GM18508 (cell line): ENCODE results near the gene TMEM253.

Experiments
- ATAC-seq: cut with Tn5 transposase; IDR thresholded peaks from one replicate; pipeline ENCODE4 v1.9.1; 2021; ENCODE audit warnings: moderate number of reproducible peaks; ENCODE audit not compliant: insufficient read depth, unreplicated experiment

Gene TMEM253

DNA sequence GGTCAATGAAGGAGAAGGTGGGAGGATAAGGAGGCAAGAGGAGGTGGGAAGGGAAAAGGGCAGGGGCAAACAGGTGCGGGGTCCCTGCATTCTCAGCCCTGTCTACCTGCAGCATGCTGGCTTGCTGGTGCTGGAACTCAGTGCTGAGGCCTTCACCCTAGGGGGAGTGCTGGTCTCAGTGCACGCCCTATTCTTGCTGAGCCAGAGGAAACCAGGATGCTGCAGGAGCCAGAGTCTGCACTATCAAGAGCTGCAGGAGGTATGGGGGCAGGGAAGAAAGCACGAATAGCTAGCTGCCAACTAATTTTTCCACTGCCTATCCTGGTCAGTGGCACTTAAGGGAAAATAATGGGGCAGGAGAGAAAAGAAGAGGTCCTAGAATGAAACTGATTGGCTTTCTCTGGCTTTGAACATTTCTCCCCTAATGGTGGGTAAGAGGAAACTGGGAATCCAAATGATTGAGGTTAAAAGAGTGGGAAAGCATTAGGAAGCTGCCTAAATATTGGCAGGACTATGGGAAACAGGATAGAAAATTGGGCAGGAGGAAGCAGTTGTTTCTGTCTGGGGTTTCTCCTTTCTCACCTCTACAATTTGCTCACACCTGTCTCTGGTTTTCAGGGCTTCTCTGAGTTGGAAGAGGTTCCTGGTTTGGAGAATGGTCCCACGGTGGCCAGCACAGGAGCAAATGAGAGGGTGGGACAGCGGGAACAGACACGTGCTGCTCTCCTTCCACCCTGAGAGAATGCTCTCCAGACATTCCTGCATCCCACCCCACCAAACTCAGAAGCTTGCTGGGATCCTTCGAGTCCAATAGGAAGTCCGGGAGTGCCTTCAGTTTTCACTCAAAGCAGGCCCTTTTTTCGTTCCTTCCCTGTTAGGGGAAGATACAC is 1.9 kb downstream of the TMEM253 start:
- ATAC-seq = no peak

DNA sequence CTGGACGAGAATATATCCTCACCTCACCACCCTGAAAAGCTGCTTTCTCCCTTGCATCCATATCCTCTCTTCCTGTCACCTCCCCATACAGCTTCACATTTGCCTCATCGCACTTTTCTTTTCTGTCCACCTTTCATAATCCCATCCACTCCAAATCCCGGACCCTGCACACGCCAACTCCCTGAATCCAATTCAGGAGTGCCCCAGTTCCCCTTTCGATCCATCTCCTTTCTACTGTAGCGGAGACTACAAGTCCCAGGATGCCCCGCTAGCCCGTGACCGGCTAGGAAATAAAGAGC is 2.5 kb downstream of the TMEM253 start:
- no peak for ATAC-seq

DNA sequence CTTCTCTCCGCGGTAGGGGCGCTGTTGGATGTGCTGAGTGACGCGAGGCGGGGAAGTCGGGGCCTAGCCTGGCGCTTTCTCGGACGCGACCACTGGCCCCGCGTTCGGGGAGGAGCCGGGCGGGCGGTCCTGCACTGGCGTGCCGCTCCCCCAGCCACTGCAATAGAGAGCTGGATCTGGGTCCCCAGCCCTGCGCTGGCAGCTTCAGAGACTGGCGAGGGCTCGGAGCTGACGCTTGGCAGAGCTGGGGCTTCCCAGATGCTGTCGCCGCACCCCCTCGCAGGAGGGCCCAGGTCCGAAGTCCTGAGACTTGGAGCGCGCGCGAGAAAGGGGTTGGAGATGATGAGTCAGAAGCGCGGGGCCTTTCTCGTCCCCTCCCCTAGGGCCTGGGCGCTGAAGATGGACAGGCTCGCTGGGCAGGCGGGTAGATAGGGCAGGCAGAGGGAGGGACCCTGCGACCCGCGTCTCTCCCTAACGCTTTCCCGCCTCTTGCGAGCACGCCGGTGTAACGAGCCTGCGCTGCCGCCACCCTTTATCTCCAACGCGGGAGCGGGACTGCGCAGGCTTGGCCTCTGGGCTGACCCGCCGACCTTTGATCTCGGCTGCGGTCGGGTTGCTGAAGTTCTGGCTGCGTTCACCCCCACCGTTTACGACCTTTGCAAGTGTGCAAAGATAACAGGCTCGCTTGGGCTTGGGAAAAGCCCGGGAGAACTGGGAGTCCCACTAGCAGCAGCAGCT is 3.0 kb downstream of the TMEM253 start:
- peak; percentile 81 for ATAC-seq

DNA sequence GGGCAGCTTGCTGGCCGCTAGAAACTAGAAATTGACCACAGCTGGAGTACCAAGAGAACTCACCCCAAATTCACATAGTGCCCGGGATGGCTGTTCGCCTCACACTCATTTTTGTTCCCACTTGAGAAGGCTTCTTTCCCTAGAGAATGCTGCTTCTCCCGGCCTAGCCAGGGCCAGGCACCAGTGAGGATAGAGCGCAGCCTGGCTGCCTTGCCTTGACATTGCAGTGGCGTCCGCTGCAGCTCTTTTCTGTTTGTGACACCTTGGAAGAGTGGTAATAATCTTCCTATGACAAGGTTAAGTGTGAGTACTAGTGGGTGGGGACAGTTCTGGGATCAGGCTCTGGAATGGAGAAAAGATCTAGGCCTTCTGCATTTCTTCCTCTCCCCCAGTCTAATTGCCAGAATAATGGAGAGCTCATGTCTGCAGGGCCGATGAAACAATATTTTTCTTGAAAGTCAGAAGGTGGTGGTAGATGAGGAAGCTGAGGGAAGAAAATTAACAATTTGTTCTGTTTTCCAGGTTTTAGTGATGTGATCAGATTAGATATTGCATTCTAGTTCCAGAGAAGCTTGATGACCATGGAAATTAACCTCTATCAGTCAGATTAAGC is 3.7 kb downstream of the TMEM253 start:
- no peak for ATAC-seq

DNA sequence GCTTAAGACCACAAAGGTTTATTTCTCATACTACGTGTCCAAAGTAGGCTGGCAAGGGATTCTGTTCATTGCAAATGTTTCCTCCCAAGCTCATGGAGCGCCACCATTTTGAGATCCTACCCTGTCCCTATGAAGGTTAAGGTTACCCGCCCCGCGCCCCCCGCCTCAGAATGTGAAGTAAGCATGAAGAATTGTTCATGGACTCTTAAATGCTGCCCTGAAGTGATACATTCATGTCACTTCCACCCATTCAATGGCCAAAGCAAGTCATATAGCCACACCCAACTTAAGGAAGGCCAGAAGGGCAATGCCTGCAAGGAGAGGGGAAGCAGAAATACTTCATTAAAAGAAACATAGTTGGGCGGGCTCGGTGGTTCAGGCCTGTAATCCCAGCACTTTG is 4.2 kb downstream of the TMEM253 start:
- ATAC-seq = no peak

DNA sequence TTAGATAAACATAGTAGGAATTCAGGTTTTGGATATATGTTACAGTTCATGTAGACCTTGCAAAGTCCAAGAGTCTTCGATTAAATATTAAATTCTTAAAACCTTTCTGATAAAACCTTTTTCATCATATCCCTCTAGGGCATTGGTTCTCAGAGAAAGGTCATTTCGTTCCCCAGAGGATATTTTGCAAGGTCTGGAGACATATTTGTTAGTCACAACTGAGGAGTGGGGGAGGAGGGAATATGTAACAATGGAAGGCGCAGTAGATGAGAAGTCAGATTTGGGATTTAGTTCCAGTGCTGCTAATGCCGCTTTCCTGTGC is 5.3 kb downstream of the TMEM253 start:
- ATAC-seq = no peak

DNA sequence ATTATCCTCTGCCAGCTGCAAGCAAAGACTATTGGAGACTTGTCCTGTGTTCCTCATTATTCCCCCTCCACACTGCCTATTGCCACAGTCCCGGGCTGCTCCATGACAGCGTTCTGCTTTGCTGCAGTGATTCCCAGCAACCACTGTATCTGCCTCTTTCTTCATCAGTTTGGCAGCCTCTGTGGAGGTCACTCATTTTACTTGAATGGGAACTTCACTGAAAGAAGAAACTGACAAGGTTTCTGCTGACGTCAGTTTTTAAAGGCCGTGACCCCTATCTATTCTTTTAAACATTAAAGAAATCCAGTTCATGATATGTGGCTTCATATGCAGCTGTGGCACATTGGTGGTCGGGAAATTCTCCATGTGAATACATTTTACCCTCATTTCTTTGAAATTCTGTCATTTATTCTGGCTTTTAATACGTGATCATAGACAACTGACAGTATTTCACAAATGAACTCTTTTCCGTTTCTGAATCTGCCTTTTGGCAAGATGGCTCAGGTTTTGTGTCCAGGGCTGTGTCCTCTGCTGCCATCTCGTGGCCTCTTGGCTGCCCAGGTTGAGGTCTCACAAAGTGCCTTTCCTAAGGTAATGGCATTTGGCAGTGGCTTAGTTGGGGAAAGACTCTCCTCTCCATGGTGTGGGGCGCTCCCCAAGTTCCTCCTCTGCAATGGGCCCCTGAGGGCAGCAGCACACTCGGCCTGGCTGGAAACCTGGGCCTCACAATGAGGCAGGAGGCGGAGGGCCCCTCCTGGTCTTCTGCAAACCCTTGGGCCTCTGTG is 5.8 kb downstream of the TMEM253 start:
- no peak for ATAC-seq

DNA sequence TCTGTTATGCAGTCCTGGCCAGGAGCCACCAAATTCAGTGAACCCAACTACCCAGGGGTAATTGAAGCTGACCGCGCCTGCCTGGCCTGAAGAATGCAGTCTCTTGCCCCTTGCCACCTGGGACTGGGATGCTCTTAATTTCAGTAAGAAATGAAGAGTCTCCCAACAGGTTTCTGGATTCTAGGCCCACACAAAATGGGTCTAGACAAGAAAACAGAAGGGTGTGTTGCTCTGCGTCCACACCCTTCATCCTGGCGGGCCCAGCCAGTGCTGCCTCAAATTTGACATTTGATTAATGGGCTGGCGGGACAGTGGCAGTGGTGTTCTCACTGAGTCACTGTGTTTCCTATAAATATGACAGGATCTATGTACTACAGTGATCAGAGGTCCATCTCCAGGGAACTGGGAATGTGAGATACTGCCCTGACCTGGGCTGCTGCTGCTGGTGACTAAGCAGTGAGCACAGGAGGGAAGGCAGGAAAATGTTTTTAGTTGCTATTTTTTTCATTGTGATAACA is 6.5 kb downstream of the TMEM253 start:
- ATAC-seq = no peak

DNA sequence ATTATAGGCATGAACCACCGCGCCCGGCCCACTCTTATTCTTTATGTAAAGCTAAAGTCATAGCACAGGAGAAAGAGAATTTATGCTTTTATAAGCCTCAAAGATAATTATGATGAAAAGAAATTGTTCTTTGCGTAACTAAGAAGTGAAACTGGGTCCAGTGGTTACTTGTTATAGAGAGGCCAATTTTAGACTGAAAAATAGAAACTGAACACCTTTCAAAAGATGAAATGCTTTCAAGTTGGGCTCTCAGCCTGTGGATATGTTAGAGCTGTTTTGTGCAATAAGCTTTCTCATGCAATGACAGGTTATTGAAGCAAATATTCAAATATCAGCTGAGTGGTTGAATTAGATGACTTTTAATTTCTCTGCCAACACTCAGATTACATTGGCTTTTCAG is 7.9 kb downstream of the TMEM253 start:
- ATAC-seq = no peak

DNA sequence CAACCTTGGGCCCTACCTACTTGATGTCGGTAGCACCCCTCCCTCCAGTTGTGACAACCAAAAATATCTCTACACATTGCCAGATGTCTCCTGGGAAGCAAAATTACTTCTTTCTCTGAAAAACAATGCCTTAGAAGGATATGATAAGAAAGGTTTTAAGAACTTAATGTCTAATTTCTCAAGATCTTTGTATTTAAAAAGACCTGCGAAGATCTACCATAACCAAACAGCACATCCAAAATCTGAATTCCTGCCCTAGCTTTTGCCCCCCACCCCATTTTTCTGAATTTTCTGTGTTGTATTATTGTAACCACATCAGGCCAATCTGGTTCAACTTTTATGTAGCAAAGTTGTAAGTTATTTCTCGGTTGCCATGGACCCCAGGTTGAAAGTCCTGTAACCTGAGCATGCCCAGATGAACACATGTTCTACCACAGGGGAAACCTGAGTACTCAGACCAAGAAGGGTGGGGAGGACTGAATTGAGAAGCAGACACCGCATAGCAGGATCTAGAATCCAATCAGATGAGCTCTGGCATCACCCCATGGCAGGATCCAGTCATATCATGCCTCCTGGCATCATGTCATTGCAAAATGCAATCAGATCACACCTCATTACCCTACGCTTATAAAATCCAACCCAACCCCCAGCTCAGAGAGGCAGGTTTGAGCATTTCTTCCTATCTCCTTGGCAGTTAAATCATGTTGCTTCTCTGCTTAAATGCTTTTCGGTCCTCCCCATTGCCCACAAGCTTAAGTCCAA is 8.7 kb downstream of the TMEM253 start:
- ATAC-seq = peak; percentile 83

DNA sequence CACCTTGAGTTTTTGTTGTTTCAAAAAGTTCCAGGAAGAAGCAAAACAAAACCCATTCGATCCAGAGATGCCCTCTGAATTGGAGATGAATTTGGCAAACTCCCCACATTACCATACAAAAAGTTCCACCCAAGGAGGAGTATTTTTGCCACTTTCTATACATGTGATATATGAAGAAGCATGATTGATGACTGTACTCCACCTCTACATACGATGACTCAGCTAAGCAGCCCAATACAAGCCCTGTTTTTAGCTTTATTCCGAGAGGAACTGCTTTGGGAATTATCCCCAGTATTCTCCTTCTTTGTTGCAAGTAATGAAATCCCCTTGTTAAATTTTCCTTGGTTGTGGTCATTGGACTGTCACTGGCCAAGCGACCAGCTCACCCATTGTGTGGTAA is 11.4 kb downstream of the TMEM253 start:
- no peak for ATAC-seq

DNA sequence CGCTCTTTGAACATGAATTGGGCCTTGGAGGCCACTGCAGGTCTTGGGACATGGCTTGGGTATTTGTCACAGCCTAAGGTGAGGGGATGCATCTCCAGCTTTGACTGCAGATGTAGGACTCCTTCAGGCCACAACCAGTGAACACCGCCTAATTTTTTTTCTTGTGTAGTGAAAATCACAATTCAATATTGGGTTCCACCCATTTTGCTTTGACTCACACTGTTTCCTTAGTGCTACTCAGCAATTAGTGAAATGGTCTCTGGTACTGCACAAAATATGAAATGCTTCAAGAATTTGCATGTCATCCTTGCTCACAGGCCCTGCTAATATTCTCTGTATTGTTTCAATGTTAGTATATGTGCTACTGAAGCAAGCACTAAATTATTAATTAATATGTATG is 12.5 kb downstream of the TMEM253 start:
- no peak for ATAC-seq

DNA sequence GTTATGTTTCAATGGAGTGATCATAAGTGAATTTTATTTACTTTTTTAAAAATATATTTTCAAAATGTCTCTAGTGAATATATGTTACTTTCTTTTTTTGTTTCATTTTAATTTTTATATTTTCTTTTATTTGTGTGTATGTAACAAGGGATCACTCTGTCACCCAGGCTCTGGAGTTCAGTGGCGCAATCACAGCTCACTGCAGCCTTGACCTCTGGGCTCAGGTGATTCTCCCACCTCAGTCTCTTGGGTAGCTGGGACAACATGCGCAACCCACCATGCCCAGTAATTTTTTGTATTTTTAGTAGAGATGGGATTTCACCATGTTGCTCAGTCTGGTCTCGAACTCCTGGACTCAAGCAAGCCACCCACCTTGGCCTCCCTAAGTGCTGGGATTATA is 18.1 kb downstream of the TMEM253 start:
- no peak for ATAC-seq

DNA sequence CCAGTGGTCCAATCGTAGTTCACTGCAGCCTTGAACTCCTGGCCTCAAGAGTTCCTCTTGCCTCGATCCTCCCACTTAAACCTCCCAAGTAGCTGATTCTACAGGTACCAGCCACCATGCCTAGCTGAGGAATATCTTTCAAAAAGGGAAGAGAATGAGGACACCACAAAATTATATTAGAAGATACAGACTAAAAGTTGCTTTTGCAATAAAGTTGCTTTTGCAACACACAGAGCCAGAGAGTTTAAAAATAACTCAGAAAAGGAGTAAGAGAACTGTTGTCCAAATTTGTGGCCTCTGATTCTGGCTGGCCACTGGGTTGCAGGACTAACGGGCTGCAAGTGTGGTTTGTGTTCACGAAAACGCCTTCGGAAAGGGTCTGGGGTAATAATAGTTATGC is 19.8 kb downstream of the TMEM253 start:
- no peak for ATAC-seq

DNA sequence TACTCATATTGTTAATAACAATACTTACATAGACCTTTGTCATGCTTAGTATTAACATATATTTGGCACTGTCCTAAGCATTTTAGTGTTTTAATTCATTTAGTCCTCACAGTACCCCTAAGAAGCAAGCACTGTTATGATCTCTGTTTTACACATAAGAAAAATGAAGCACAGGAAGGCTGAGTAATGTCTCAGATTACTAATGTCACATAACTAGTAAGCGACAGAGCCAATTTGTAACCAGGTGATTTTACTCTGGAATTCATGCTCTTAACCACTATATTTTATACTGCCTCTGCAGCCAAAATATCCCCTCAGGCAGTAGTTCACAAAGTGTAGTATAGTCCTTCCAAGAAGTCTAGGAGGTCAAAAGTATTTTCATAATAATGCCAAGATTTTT is 20.3 kb downstream of the TMEM253 start:
- ATAC-seq = no peak

DNA sequence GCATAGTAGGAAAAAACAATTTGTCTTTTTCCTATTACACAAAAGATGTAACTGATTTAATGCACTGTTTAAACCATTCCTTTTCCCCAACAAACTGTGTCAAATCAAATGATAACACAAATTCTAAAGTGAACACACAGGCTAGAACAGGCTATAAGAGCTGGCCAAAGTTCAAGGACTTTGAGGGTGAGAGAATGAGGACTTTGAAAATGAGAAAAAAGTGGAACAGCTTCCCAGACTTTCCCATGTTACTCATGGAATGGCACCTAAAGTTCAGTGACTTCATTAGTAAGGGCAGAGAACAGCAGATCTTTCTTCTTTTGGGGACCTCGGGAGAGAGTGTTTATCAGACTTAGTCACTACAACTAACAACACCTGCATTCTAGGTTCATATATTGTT is 22.6 kb downstream of the TMEM253 start:
- no peak for ATAC-seq

DNA sequence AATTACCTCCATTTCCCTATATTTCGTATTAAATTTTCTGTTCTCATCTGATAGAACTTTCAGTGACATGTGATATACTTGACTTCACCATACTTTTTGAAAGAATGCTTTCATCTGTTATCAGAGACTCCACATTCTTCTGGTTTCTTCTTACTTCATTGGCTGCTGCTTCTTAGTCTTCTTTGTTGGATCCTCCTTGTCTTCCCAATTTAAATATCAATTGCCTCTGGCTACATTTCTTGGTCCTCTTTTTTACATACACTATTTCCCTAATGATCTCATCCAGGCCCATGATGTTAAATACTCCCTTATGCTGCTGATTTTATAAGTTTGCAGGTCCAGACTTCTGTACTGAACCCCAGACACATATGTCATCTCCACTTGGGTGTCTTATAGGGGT is 33.0 kb downstream of the TMEM253 start:
- ATAC-seq = no peak

DNA sequence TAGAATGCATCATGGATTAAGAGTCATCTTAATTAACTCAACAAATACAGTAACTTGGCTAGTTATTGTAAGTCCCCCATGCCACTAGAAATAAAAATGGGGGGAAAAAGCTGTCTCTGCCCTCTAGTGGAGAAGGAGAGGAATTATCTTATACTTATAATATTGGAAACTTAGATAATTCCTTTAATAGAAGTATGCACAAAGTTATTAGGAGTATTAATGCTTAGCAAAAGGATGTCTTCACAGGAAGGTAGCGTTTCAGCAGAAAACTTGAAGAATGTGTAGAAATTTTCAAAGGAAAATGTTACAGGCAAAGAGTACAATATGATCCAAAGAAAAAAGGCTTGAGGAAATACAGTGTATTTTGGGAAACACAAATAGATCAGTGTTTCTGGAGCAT is 35.2 kb downstream of the TMEM253 start:
- ATAC-seq = no peak

DNA sequence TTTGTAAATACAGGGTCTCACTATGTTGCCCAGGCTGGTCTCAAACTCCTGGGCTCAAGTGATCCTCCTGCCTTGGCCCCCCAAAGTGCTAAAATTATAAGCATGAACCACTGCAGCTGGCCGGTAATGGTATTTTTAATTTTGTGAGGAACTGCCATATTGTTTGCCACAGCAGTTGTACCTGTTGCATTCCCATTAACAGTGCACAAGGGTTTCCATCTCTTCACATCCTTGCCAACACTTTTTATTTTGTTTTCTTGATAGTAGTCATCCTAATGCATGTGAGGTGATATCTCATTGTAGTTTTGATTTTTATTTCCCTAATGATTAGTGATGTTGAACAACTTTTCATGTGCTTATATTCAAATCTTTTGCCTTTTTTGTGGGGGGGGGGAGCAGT is 41.5 kb downstream of the TMEM253 start:
- ATAC-seq = no peak

DNA sequence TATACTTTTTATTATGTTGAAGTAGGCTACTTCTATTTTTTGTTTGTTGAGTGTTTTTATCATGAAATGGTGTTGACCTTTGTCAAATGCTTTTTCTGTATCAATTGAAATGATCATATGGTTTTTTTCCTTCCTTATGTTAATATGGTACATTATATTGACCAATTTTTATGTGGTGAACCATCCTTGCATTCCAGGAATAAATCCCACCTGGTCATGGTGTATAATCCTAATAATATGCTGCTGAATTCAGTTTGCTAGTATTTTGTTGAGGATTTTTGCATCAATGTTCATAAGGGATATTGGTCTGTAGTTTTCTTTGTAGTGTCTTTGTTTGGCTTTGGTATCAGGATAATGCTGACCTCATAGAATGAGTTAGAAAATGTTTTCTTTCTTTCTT is 44.6 kb downstream of the TMEM253 start:
- no peak for ATAC-seq
